ENCODE measurements around the gene CSTF2T. TPM values are rescaled to one million over a fixed set of nuclear protein-coding genes. Genes with fewer than 3 reads are reported as not detected.

Gene CSTF2T
- total RNA-seq, 1 donor from 2014 or later: 21.1 TPM

GRCh38 chr10:51659344-51659743, 40.1 kb downstream of the CSTF2T start:
- no peak for ATAC-seq (ENCODE audit: poor library complexity)
- no peak for DNase-seq
- intact Hi-C loops (cut with DNase I): no loop called here

- DNase-seq (no peak), ATAC-seq (ENCODE audit: poor library complexity) (no peak)
These were observed 41.4 kb downstream of the CSTF2T start for GRCh38 chr10:51658000-51658399.

GRCh38 chr10:51656503-51656902, 42.9 kb downstream of the CSTF2T start:
- ATAC-seq (ENCODE audit: poor library complexity) (no peak), DNase-seq (no peak)
- intact Hi-C loops (cut with DNase I): no loop called here

More at GRCh38 chr10:51658000-51658399, 41.4 kb downstream of the CSTF2T start:
- intact Hi-C loops (cut with DNase I): no loop called here

- DNase-seq: no peak
- intact Hi-C loops (cut with DNase I): no loop called here
- no peak for ATAC-seq (ENCODE audit: poor library complexity)
These were observed 44.5 kb downstream of the CSTF2T start for GRCh38 chr10:51654918-51655317.

- DNase-seq (no peak), ATAC-seq (ENCODE audit: poor library complexity) (no peak)
- intact Hi-C loops (cut with DNase I): no loop called here
These were observed 46.4 kb downstream of the CSTF2T start for GRCh38 chr10:51653025-51653424.

GRCh38 chr10:51651063-51651462, 48.3 kb downstream of the CSTF2T start:
- DNase-seq (no peak), ATAC-seq (ENCODE audit: poor library complexity) (no peak)
- intact Hi-C loops (cut with DNase I): no loop called here

GRCh38 chr10:51649064-51649463, 50.3 kb downstream of the CSTF2T start:
- intact Hi-C loops (cut with DNase I): no loop called here

More at GRCh38 chr10:51649064-51649463, 50.3 kb downstream of the CSTF2T start:
- ATAC-seq (ENCODE audit: poor library complexity) (no peak), DNase-seq (no peak)
